Measurements from ENCODE around the gene INPP5B.

DNA sequence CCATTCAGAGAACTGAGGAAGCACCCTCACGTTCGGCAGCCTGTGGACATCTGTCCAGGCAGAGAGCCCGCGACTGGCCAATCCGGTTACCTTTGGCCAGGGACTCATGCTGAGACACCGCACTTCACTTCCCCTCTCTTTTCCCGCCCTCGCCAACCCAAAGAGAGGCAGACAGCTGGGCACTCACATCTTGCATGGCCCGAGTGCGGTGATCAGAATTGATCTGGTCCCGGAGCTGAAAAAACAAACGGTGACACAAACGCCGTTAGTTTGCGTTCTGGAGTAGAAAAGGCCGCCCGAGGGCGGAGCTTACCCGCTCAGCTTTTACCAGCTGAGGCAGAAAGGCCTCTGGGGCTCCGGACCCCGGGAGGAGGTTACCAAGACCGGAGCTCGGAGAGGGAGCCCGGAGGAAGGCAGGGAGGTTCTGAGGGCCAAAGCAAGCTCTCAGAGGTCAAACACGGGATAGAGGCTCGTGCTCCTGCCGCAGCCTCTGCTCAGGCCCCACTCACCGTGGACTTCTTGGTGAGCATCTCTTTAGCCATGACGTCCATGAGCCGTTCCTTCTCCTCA is 42.6 kb upstream of the INPP5B start:
- TF ChIP-seq, protein P1, sequence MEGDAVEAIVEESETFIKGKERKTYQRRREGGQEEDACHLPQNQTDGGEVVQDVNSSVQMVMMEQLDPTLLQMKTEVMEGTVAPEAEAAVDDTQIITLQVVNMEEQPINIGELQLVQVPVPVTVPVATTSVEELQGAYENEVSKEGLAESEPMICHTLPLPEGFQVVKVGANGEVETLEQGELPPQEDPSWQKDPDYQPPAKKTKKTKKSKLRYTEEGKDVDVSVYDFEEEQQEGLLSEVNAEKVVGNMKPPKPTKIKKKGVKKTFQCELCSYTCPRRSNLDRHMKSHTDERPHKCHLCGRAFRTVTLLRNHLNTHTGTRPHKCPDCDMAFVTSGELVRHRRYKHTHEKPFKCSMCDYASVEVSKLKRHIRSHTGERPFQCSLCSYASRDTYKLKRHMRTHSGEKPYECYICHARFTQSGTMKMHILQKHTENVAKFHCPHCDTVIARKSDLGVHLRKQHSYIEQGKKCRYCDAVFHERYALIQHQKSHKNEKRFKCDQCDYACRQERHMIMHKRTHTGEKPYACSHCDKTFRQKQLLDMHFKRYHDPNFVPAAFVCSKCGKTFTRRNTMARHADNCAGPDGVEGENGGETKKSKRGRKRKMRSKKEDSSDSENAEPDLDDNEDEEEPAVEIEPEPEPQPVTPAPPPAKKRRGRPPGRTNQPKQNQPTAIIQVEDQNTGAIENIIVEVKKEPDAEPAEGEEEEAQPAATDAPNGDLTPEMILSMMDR (IDR thresholded peaks at IDR 0.05) = no peak
- TF ChIP-seq POLR2A (IDR thresholded peaks at IDR 0.05) (no peak), EP300 (IDR thresholded peaks at IDR 0.05) (no peak), POLR2AphosphoS5 (IDR thresholded peaks at IDR 0.05) (no peak)
